OCI-LY1 (cell line): ENCODE results near the gene DPH5.

ENCODE experiments used
- EZH2 ChIP-seq: fragments of 200-600 bp; sonication (generic), shearing (Covaris generic); IDR thresholded peaks from 2 replicates; pipeline ENCODE4 v1.8.0; 2017; ENCODE audit warnings: borderline replicate concordance, mixed run types, mild to moderate bottlenecking, antibody characterized with exemption, low read length, moderate library complexity, mixed read lengths
- TF ChIP-seq, protein P1 (sequence below): fragments of 200-600 bp; sonication (generic), shearing (Covaris generic); IDR thresholded peaks from 2 replicates; pipeline ENCODE4 v1.5.1; 2017; ENCODE audit warnings: mild to moderate bottlenecking, antibody characterized with exemption, low read length, moderate library complexity, mixed read lengths

DNA sequence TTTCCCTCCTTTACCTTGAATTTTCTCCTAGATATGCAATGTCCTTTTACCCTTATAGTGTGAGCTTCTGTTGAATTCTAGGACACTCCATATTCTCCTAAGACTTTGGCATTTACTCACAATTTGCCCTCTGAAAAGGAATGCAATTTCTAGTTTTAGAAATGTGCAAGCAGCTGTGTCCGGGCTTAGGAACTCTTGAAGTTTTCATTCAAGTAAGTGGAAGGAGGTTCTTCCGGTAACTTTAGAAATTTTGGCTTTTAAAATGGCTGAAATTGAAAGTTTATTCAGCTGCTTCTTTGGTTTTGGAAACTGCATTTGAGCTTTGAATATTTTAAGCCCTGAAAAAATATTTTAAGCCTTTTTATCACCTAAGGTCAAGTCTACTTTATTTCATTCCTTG is 56.3 kb downstream of the DPH5 start:
- TF ChIP-seq, protein P1, sequence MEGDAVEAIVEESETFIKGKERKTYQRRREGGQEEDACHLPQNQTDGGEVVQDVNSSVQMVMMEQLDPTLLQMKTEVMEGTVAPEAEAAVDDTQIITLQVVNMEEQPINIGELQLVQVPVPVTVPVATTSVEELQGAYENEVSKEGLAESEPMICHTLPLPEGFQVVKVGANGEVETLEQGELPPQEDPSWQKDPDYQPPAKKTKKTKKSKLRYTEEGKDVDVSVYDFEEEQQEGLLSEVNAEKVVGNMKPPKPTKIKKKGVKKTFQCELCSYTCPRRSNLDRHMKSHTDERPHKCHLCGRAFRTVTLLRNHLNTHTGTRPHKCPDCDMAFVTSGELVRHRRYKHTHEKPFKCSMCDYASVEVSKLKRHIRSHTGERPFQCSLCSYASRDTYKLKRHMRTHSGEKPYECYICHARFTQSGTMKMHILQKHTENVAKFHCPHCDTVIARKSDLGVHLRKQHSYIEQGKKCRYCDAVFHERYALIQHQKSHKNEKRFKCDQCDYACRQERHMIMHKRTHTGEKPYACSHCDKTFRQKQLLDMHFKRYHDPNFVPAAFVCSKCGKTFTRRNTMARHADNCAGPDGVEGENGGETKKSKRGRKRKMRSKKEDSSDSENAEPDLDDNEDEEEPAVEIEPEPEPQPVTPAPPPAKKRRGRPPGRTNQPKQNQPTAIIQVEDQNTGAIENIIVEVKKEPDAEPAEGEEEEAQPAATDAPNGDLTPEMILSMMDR, result no peak
- no peak for TF ChIP-seq EZH2
